Osteocyte (in vitro differentiated cells): ENCODE results near the gene OR4P4. TPM values are rescaled to one million over a fixed set of nuclear protein-coding genes. Genes with fewer than 3 reads are reported as not detected.

Experiments
- DNase-seq: peaks from one replicate; pipeline ENCODE4 v3.0.0; 2021; ENCODE audit warnings: mixed read lengths; ENCODE audit not compliant: unreplicated experiment; ENCODE audit errors: extremely low spot score
- H3K27ac Mint-ChIP-seq: one replicate; pipeline ENCODE4 v1.8.0; 2021; ENCODE audit warnings: mild to moderate bottlenecking, mixed read lengths; ENCODE audit not compliant: unreplicated experiment
- H3K27me3 Mint-ChIP-seq: one replicate; pipeline ENCODE4 v1.8.0; 2021; ENCODE audit warnings: mixed read lengths; ENCODE audit not compliant: unreplicated experiment
- H3K36me3 Mint-ChIP-seq: one replicate; pipeline ENCODE4 v1.8.0; 2021; ENCODE audit warnings: mixed read lengths; ENCODE audit not compliant: unreplicated experiment
- H3K4me1 Mint-ChIP-seq: one replicate; pipeline ENCODE4 v1.8.0; 2021; ENCODE audit warnings: mixed read lengths; ENCODE audit not compliant: unreplicated experiment
- H3K4me3 Mint-ChIP-seq: one replicate; pipeline ENCODE4 v1.8.0; 2021; ENCODE audit warnings: mild to moderate bottlenecking, moderate library complexity, mixed read lengths; ENCODE audit not compliant: unreplicated experiment
- H3K9me3 Mint-ChIP-seq: one replicate; pipeline ENCODE4 v1.8.0; 2021; ENCODE audit warnings: mixed read lengths; ENCODE audit not compliant: unreplicated experiment
- total RNA-seq: library from RNA; stranded (reverse); gene quantifications from 2 replicates; pipeline ENCODE4 v1.2.1, GENCODE V29; 2021
- TF ChIP-seq, protein P1 (sequence below): fragments of 200-600 bp; sonication (generic); IDR thresholded peaks from 2 replicates; pipeline ENCODE4 v1.5.0; 2021; ENCODE audit warnings: antibody characterized with exemption, mild to moderate bottlenecking, moderate library complexity

Gene OR4P4
- total RNA-seq, 1 donor from 2014 or later = not detected

DNA sequence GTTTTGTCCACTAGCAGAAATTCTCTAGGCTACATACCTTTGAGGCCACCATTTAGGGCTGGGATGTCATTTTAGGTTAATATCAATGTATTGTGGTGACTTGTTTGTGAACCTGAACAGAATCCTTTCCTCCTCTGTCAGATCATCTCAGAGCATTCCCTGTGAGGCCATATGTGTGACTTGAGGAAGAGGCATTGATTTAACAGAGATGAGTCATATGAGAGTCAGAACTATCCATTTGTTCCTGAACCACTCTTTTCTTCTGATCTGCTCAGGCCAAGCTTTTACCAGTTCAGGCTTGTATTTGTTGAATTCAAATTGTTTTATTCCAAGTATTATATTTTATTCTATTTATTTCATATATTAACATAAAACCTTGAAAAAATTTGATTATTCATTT lies 20.2 kb downstream of the OR4P4 start:
- H3K4me3 Mint-ChIP-seq = no peak overlapping the region
- DNase-seq = no peak
- TF ChIP-seq, protein P1, sequence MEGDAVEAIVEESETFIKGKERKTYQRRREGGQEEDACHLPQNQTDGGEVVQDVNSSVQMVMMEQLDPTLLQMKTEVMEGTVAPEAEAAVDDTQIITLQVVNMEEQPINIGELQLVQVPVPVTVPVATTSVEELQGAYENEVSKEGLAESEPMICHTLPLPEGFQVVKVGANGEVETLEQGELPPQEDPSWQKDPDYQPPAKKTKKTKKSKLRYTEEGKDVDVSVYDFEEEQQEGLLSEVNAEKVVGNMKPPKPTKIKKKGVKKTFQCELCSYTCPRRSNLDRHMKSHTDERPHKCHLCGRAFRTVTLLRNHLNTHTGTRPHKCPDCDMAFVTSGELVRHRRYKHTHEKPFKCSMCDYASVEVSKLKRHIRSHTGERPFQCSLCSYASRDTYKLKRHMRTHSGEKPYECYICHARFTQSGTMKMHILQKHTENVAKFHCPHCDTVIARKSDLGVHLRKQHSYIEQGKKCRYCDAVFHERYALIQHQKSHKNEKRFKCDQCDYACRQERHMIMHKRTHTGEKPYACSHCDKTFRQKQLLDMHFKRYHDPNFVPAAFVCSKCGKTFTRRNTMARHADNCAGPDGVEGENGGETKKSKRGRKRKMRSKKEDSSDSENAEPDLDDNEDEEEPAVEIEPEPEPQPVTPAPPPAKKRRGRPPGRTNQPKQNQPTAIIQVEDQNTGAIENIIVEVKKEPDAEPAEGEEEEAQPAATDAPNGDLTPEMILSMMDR = no peak
- H3K27ac Mint-ChIP-seq = no peak overlapping the region
- H3K36me3 Mint-ChIP-seq = no peaks in the 10 kb centered on the region
- H3K9me3 Mint-ChIP-seq = peaks cover 6% of the 10 kb centered on the region
- no peaks in the 10 kb centered on the region for H3K4me1 Mint-ChIP-seq
- H3K27me3 Mint-ChIP-seq = no peaks in the 10 kb centered on the region

DNA sequence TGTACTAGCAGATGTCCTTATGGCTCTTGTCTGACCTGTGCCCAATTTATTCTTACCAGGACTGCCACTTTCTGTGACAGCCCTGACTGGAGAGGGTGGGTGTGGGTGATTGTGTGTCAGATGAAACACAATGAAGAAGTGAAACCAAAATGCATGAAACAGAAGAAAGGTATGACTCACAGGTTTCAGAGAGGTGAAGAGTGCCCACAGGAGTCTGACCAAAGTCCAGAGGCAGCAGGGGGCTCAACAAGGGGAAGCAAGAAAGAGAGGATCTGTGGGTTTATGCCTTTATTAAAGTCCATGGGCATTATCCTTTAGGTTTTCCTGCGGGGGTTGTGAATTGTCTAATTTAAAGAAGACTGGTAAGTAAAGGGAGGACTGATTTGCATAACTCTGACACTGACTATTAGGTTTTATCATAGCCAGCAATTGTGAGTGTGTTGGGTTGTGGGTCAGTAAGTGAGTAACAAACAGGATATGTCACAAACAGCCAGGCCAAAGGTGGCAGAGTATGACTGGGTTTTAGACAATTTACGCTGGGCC lies 23.2 kb downstream of the OR4P4 start:
- H3K4me3 Mint-ChIP-seq = no peak overlapping the region
- H3K36me3 Mint-ChIP-seq = no peaks in the 10 kb centered on the region
- TF ChIP-seq, protein P1 = no peak
- no peak for DNase-seq
- H3K27ac Mint-ChIP-seq = no peak overlapping the region
- H3K9me3 Mint-ChIP-seq = peaks cover 3% of the 10 kb centered on the region
- no peaks in the 10 kb centered on the region for H3K4me1 Mint-ChIP-seq
- H3K27me3 Mint-ChIP-seq = no peaks in the 10 kb centered on the region

DNA sequence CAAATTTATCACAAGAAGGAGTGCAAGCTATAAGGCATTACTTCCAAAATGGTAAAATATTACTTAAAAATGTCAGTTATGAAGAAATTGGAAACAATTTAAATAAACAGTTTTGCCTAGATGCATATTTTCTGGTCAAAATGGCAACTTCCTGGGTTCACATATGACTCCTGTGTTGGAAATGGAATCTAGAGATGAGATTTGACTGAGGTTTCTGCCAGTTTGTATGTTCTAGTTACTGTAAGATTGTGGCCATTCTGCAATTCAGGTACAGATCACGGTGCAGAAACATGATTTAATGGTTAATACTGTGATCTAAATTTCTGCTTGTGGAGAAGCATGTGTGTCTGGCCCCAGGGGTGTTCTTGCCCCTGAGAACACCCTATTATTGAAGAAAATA lies 23.7 kb downstream of the OR4P4 start:
- no peak overlapping the region for H3K27ac Mint-ChIP-seq
- no peaks in the 10 kb centered on the region for H3K36me3 Mint-ChIP-seq
- TF ChIP-seq, protein P1 = no peak
- no peaks in the 10 kb centered on the region for H3K27me3 Mint-ChIP-seq
- H3K4me3 Mint-ChIP-seq = no peak overlapping the region
- H3K4me1 Mint-ChIP-seq = no peaks in the 10 kb centered on the region
- peaks cover 5% of the 10 kb centered on the region for H3K9me3 Mint-ChIP-seq
- no peak for DNase-seq

DNA sequence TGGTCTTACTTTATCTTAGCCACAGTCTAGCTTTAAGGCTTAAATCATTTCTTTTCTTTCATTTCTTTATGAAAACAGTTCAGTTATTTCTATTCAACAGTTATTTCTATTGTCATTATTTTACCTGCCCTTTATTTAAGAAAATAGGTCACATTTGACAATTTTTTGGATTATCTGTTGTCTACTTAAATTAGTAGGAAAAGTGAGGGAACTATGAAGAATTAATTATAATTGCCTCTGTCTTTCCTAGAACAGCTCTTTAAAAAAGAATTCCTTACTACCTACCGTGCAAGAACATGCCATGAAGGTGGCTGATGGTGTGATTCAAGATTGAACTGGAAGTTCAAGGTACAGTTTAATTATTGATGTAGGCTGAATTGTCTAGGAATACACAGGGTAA lies 27.0 kb downstream of the OR4P4 start, which contains the start of gene OR4C6:
Gene OR4C6 (plus strand): TSS at position 301 of the 400 bp plus-strand sequence. CDS start 2,966 bp downstream, outside the sequence.
- Mint-ChIP-seq H3K4me1 (no peaks in the 10 kb centered on the region), H3K36me3 (no peaks in the 10 kb centered on the region), H3K4me3 (no peak within 1 kb of the TSS), H3K27me3 (no peaks in the 10 kb centered on the region), H3K27ac (no peak within 1 kb of the TSS), H3K9me3 (peaks cover 20% of the 10 kb centered on the region)
- TF ChIP-seq, protein P1 = no peak
- DNase-seq = no peak

DNA sequence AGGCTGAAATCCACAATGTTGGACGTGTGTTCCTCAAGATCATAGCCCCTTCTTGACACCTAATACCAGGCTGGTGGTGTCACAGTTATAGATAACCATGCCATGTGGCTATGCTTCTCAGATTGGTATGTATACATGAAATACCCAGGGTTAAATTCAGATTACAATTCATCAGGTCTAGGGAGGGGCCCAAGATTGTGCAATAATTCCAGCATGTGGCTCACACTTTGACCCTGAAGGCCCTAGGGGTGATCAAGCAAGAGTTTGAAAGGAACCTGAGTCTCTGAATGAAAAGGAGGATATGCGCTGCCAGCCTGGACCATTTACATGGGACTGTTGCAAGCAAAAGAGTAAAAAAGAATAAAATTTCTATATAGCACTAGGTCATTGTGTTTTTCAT lies 34.5 kb downstream of the OR4P4 start:
- DNase-seq = no peak
- H3K27ac Mint-ChIP-seq = no peak overlapping the region
- H3K4me3 Mint-ChIP-seq = no peak overlapping the region
- H3K4me1 Mint-ChIP-seq = no peaks in the 10 kb centered on the region
- H3K36me3 Mint-ChIP-seq = no peaks in the 10 kb centered on the region
- TF ChIP-seq, protein P1 = no peak
- peaks cover 16% of the 10 kb centered on the region for H3K9me3 Mint-ChIP-seq
- H3K27me3 Mint-ChIP-seq = no peaks in the 10 kb centered on the region
